Endothelial cell of umbilical vein (primary cell): ENCODE results near the gene PLXDC2. TPM values are rescaled to one million over a fixed set of nuclear protein-coding genes. Genes with fewer than 3 reads are reported as not detected.

Experiments used
- BruUV-seq: library from RNA; stranded (reverse); fragments of 400-500 nt; replicated peaks from 2 replicates; lab custom pipeline; 2021; lab: Mats Ljungman, UMichigan
- CTCF ChIA-PET: fragments of 300-600, 350-600 bp; sonication (Branson Sonifier 250); formaldehyde crosslinking; loops from one replicate; lab custom pipeline; 2021; ENCODE audit warnings: antibody characterized with exemption, inconsistent platforms; lab: Charles Lee
- POLR2A ChIA-PET: fragments of 300-600, 350-600 bp; sonication (Branson Sonifier 250); formaldehyde crosslinking; loops from one replicate; lab custom pipeline; 2021; ENCODE audit warnings: antibody characterized with exemption, inconsistent platforms; lab: Charles Lee
- DNase-seq: peaks from one replicate; pipeline ENCODE4 v3.0.0-alpha.2; 2011; ENCODE audit warnings: low read depth, low spot score
- FAIRE-seq: peaks from 2 replicates; lab custom pipeline; 2011; peaks lifted over from hg19 to GRCh38; lab: Jason Lieb, UNC
- H2AFZ ChIP-seq: 2 replicates; pipeline ENCODE4 v1.6.0; 2012; ENCODE audit warnings: low read depth, low read length, control low read depth, inconsistent platforms
- H3K27ac ChIP-seq: 2 replicates; pipeline ENCODE4 v1.5.1; 2011; ENCODE audit warnings: low read depth, mild to moderate bottlenecking, control low read depth, low read length, moderate library complexity; ENCODE audit not compliant: insufficient read depth
- H3K27me3 ChIP-seq, 2 experiments: 2 replicates each; pipeline versions ENCODE4 v1.6.0 to v1.6.1; 2011; ENCODE audit warnings: low read length in 2 of 2, mixed read lengths in 1 of 2; ENCODE audit not compliant: control insufficient read depth in 2 of 2, insufficient read depth in 2 of 2
- H3K36me3 ChIP-seq, 2 experiments: 2 replicates in 1 of 2; 3 replicates in 1 of 2; pipeline ENCODE4 v1.5.1; 2011; ENCODE audit warnings: low read length in 2 of 2, mild to moderate bottlenecking in 1 of 2, moderate library complexity in 1 of 2; ENCODE audit not compliant: control insufficient read depth in 2 of 2, insufficient read depth in 2 of 2; ENCODE audit errors: extremely low read depth in 1 of 2
- H3K4me1 ChIP-seq: 3 replicates; pipeline ENCODE4 v1.5.1; 2011; ENCODE audit warnings: mild to moderate bottlenecking, low read length; ENCODE audit not compliant: control insufficient read depth, insufficient read depth; ENCODE audit errors: extremely low read depth
- H3K4me2 ChIP-seq: 2 replicates; pipeline ENCODE4 v1.6.1; 2011; ENCODE audit warnings: low read length, control low read depth, mixed read lengths; ENCODE audit not compliant: insufficient read depth
- H3K4me3 ChIP-seq, 3 experiments: fragments of 200-600 bp in 1 of 3; sonication (generic), shearing (Covaris generic) in 1 of 3; replicated peaks in 1 of 3; 2 replicates each; pipeline ENCODE4 v1.5.1; 2011 to 2016; ENCODE audit warnings: control low read depth in 3 of 3, low read length in 3 of 3, mild to moderate bottlenecking in 2 of 3, inconsistent platforms in 1 of 3, low read depth in 1 of 3, moderate library complexity in 1 of 3; ENCODE audit not compliant: insufficient read depth in 1 of 3
- H3K79me2 ChIP-seq: 2 replicates; pipeline ENCODE4 v1.6.0; 2012; ENCODE audit warnings: low read length, inconsistent platforms; ENCODE audit not compliant: control insufficient read depth, insufficient read depth
- H3K9ac ChIP-seq: replicated peaks from 2 replicates; pipeline ENCODE3; 2011; ENCODE audit warnings: low read length, control low read depth; ENCODE audit not compliant: insufficient read depth; ENCODE audit errors: extremely low read depth
- H3K9me1 ChIP-seq: replicated peaks from 3 replicates; pipeline ENCODE4 v1.6.0; 2011; ENCODE audit warnings: mild to moderate bottlenecking, low read length; ENCODE audit not compliant: control insufficient read depth, insufficient read depth; ENCODE audit errors: extremely low read depth
- H3K9me3 ChIP-seq: replicated peaks from 2 replicates; pipeline ENCODE4 v1.5.1; 2012; ENCODE audit warnings: low read length, inconsistent platforms; ENCODE audit not compliant: control insufficient read depth, insufficient read depth
- H4K20me1 ChIP-seq: replicated peaks from 2 replicates; pipeline ENCODE3; 2011; ENCODE audit warnings: mild to moderate bottlenecking, low read length; ENCODE audit not compliant: control insufficient read depth, insufficient read depth; ENCODE audit errors: extremely low read depth
- CTCF ChIP-seq, 2 donors: IDR thresholded peaks; 1 replicate in 1 of 2; 2 replicates in 1 of 2; pipeline ENCODE4 v1.5.1; 2011; ENCODE audit warnings: low read length in 2 of 2, mild to moderate bottlenecking in 2 of 2, moderate library complexity in 2 of 2, control low read depth in 1 of 2, inconsistent platforms in 1 of 2, low read depth in 1 of 2; ENCODE audit not compliant: insufficient read depth in 1 of 2; ENCODE audit errors: extremely low read depth in 1 of 2
- EZH2 ChIP-seq: IDR thresholded peaks from 2 replicates; pipeline ENCODE4 v1.6.1; 2012; ENCODE audit warnings: borderline replicate concordance, low read depth, mild to moderate bottlenecking, moderate library complexity, low read length, inconsistent platforms; ENCODE audit not compliant: severe bottlenecking
- FOS ChIP-seq: IDR thresholded peaks from 2 replicates; pipeline ENCODE4 v1.6.1; 2011; ENCODE audit warnings: mild to moderate bottlenecking, low read length, moderate library complexity, borderline replicate concordance; ENCODE audit not compliant: insufficient read depth
- GATA2 ChIP-seq: IDR thresholded peaks from 2 replicates; pipeline ENCODE4 v1.7.0; 2011; ENCODE audit warnings: low read depth, mild to moderate bottlenecking, moderate library complexity, mixed read lengths, low read length; ENCODE audit not compliant: insufficient read length, insufficient read depth
- JUN ChIP-seq: IDR thresholded peaks from 2 replicates; pipeline ENCODE4 v1.6.1; 2011; ENCODE audit warnings: borderline replicate concordance, low read depth; ENCODE audit not compliant: insufficient read length, insufficient read depth
- MAX ChIP-seq: IDR thresholded peaks from 2 replicates; pipeline ENCODE4 v1.6.1; 2011; ENCODE audit not compliant: insufficient read depth, insufficient read length
- MYC ChIP-seq: IDR thresholded peaks from one replicate; pipeline ENCODE4 v1.6.1; 2011; ENCODE audit warnings: mild to moderate bottlenecking, low read depth, low read length
- POLR2A ChIP-seq: IDR thresholded peaks from 2 replicates; pipeline ENCODE4 v1.6.1; 2012; ENCODE audit warnings: low read depth, mild to moderate bottlenecking, control low read depth, low read length
- POLR2AphosphoS5 ChIP-seq: IDR thresholded peaks from 2 replicates; pipeline ENCODE4 v1.6.1; 2012; ENCODE audit warnings: low read depth, mild to moderate bottlenecking, control low read depth, low read length, moderate library complexity; ENCODE audit not compliant: insufficient read depth
- dilution Hi-C: fragments of 300-500 bp; cut with MboI; formaldehyde crosslinking; loops from one replicate; pipeline ENCODE4 v1.15.0; 2019; ENCODE audit warnings: low sequenced_read_pairs; ENCODE audit not compliant: extremely low pct_ligation_motif_present
- intact Hi-C: fragments of 100-400 bp; cut with micrococcal nuclease; formaldehyde crosslinking; loops from one replicate; pipeline ENCODE4 v1.10.0; 2022
- polyA plus RNA-seq, 4 experiments: library from polyadenylated mRNA; depleted of rRNA in 3 of 4; stranded (reverse) in 3 of 4; unstranded in 1 of 4; fragments of >200 nt; gene quantifications; 2 replicates each; pipeline versions ENCODE4 v1.2.1 to v1.2.3, GENCODE V29; 2011 to 2012; ENCODE audit warnings: missing spikeins in 1 of 4
- total RNA-seq: library from RNA; stranded (reverse); gene quantifications from 2 replicates; pipeline ENCODE4 v1.2.3, GENCODE V29; 2021

The PLXDC2 gene
- total and polyA plus RNA-seq, 2 donors (not counting 3 experiments of a cell fraction or from before 2014, with no cell fraction given) = 0.32 to 1.2 TPM

- Histone ChIP-seq H3K9me3 (no peaks in the 10 kb centered on the region), H3K27ac (no peak overlapping the region), H3K9me1 (no peaks in the 10 kb centered on the region), H3K4me1 (no peaks in the 10 kb centered on the region), H3K9ac (no peak overlapping the region), H3K4me2 (no peak overlapping the region), H3K27me3 (no peaks in the 10 kb centered on the region), H3K4me3 (no peak overlapping the region), H3K36me3 (no peaks in the 10 kb centered on the region), H4K20me1 (no peaks in the 10 kb centered on the region), H3K79me2 (no peaks in the 10 kb centered on the region), H2AFZ (no peak overlapping the region)
- intact Hi-C loops = no loop called here
- TF ChIP-seq CTCF (IDR thresholded peaks at IDR 0.05; ENCODE audit: extremely low read depth in 1 of 2, insufficient read depth in 1 of 2, low read depth in 1 of 2, low read length in 2 of 2) (no peak), MAX (no peak), JUN (no peak), POLR2AphosphoS5 (no peak), EZH2 (no peak), GATA2 (no peak), POLR2A (no peak), FOS (no peak), MYC (no peak)
- no peak for FAIRE-seq
- CTCF ChIA-PET = no interaction called here
- BruUV-seq = no TSS peak
- POLR2A ChIA-PET = no interaction called here
- dilution Hi-C loops = no loop called here
- no peak for DNase-seq
Measured at GRCh38 chr10:19892270-19892669, 76.0 kb downstream of the PLXDC2 start.
